SK-N-MC (cell line): ENCODE measurements around the gene EPHB3.

Experiments used
- DNase-seq: peaks from one replicate; pipeline ENCODE4 v3.0.0-alpha.2; 2011; ENCODE audit warnings: low read depth, low spot score
- H3K27ac ChIP-seq: fragments of 200-600 bp; sonication (generic); 2 replicates; pipeline ENCODE4 v1.5.1; 2016; ENCODE audit warnings: mixed run types
- H3K36me3 ChIP-seq: fragments of 200-600 bp; sonication (generic); 2 replicates; pipeline ENCODE4 v1.6.1; 2017; ENCODE audit warnings: antibody characterized with exemption, low read length, mixed read lengths; ENCODE audit not compliant: insufficient read depth
- H3K4me3 ChIP-seq: fragments of 200-600 bp; sonication (generic); 2 replicates; pipeline ENCODE4 v1.5.1; 2016
- H3K9ac ChIP-seq: fragments of 200-600 bp; sonication (generic); 2 replicates; pipeline ENCODE4 v1.8.0; 2017; ENCODE audit warnings: mixed run types, mixed read lengths; ENCODE audit not compliant: insufficient read length
- H3K9me3 ChIP-seq: fragments of 200-600 bp; sonication (generic); 2 replicates; pipeline ENCODE4 v1.6.1; 2017; ENCODE audit warnings: low read depth, mild to moderate bottlenecking, antibody characterized with exemption, low read length, moderate library complexity, mixed read lengths
- EZH2 ChIP-seq: fragments of 200-600 bp; sonication (generic); IDR thresholded peaks from one replicate; pipeline ENCODE4 v1.6.1; 2017; ENCODE audit warnings: antibody characterized with exemption
- FOXP2 ChIP-seq: optimal IDR thresholded peaks from 2 replicates; pipeline ENCODE3; 2011; ENCODE audit warnings: mild to moderate bottlenecking, moderate library complexity; ENCODE audit not compliant: insufficient read depth; ENCODE audit errors: extremely low read length, control extremely low read depth
- POLR2AphosphoS5 ChIP-seq: IDR thresholded peaks from 2 replicates; pipeline ENCODE4 v1.6.1; 2012; ENCODE audit warnings: mild to moderate bottlenecking, low read depth, low read length, borderline replicate concordance

The EPHB3 gene

GRCh38 chr3:184597829-184598573 is 36.4 kb downstream of the EPHB3 start:
- Histone ChIP-seq H3K36me3 (no peaks in the 10 kb centered on the region), H3K9me3 (no peaks in the 10 kb centered on the region), H3K9ac (no peak overlapping the region), H3K4me3 (no peak overlapping the region), H3K27ac (no peak overlapping the region)
- no peak for TF ChIP-seq POLR2AphosphoS5
- no peak for TF ChIP-seq FOXP2
- no peak for TF ChIP-seq EZH2
- DNase-seq: no peak

GRCh38 chr3:184598574-184598927 is 37.0 kb downstream of the EPHB3 start:
- no peak for DNase-seq
- Histone ChIP-seq H3K4me3 (no peak overlapping the region), H3K9me3 (no peaks in the 10 kb centered on the region), H3K36me3 (no peaks in the 10 kb centered on the region), H3K9ac (no peak overlapping the region), H3K27ac (no peak overlapping the region)
- TF ChIP-seq EZH2 (no peak), POLR2AphosphoS5 (no peak), FOXP2 (no peak)

- no peak for DNase-seq
- Histone ChIP-seq H3K36me3 (no peaks in the 10 kb centered on the region), H3K9ac (no peak overlapping the region), H3K4me3 (no peak overlapping the region), H3K9me3 (no peaks in the 10 kb centered on the region), H3K27ac (no peak overlapping the region)
- no peak for TF ChIP-seq POLR2AphosphoS5
- no peak for TF ChIP-seq EZH2
- no peak for TF ChIP-seq FOXP2
Measured at GRCh38 chr3:184599143-184599542, 37.6 kb downstream of the EPHB3 start.

GRCh38 chr3:184600685-184601377 is 39.2 kb downstream of the EPHB3 start:
- Histone ChIP-seq H3K9me3 (no peaks in the 10 kb centered on the region), H3K9ac (no peak overlapping the region), H3K27ac (no peak overlapping the region), H3K36me3 (no peaks in the 10 kb centered on the region), H3K4me3 (no peak overlapping the region)
- TF ChIP-seq EZH2: no peak
- TF ChIP-seq POLR2AphosphoS5: no peak
- no peak for TF ChIP-seq FOXP2
- no peak for DNase-seq

GRCh38 chr3:184601576-184602371 is 40.2 kb downstream of the EPHB3 start:
- no peak overlapping the region for H3K27ac ChIP-seq
- no peak for DNase-seq
- H3K36me3 ChIP-seq: no peaks in the 10 kb centered on the region
- H3K9ac ChIP-seq: no peak overlapping the region
- no peaks in the 10 kb centered on the region for H3K9me3 ChIP-seq
- H3K4me3 ChIP-seq: no peak overlapping the region
- TF ChIP-seq FOXP2: no peak

- Histone ChIP-seq H3K9me3 (no peaks in the 10 kb centered on the region), H3K4me3 (no peak overlapping the region), H3K27ac (no peak overlapping the region), H3K9ac (no peak overlapping the region), H3K36me3 (no peaks in the 10 kb centered on the region)
- no peak for DNase-seq
- no peak for TF ChIP-seq EZH2
- TF ChIP-seq POLR2AphosphoS5: no peak
- no peak for TF ChIP-seq FOXP2
Measured at GRCh38 chr3:184602372-184603150, 41.0 kb downstream of the EPHB3 start.

- Histone ChIP-seq H3K9ac (no peak overlapping the region), H3K36me3 (no peaks in the 10 kb centered on the region), H3K4me3 (no peak overlapping the region), H3K27ac (no peak overlapping the region), H3K9me3 (no peaks in the 10 kb centered on the region)
- DNase-seq: no peak
- TF ChIP-seq FOXP2 (no peak), EZH2 (no peak), POLR2AphosphoS5 (no peak)
Measured at GRCh38 chr3:184603151-184604030, 41.8 kb downstream of the EPHB3 start.
